Breast epithelium (tissue), 3 donors: ENCODE results near the gene OR2W3.

ENCODE experiments used
- CTCF ChIP-seq, 3 donors: fragments of 450-650 bp; IDR thresholded peaks; one replicate each; pipeline ENCODE4 v1.5.1; 2016 to 2017; ENCODE audit warnings: antibody characterized with exemption in 3 of 3, mild to moderate bottlenecking in 3 of 3, moderate library complexity in 3 of 3
- POLR2A ChIP-seq: fragments of 450-650 bp; IDR thresholded peaks from one replicate; pipeline ENCODE4 v1.6.1; 2016; ENCODE audit warnings: antibody characterized with exemption, mild to moderate bottlenecking, moderate library complexity

GRCh38 chr1:247883346-247883745, 12.0 kb upstream of the OR2W3 start:
- TF ChIP-seq CTCF (IDR thresholded peaks at IDR 0.05) (no peak), POLR2A (no peak)
